RWPE1 (cell line): ENCODE measurements around the gene AFF2.

Source experiments
- CTCF ChIA-PET: fragments of 350-600 bp; sonication (Branson Sonifier 250); formaldehyde crosslinking; extraction: SDS; loops from one replicate; lab custom pipeline; 2021; lab: Yijun Ruan, JAX
- POLR2A ChIA-PET: fragments of 400-600 bp; formaldehyde crosslinking; extraction: SDS; loops from one replicate; lab custom pipeline; 2020; ENCODE audit warnings: antibody characterized with exemption; ENCODE audit not compliant: low non-redundant PET; lab: Yijun Ruan, JAX
- DNase-seq: peaks from one replicate; pipeline ENCODE4 v3.0.0; 2012; ENCODE audit warnings: low spot score
- H3K27ac ChIP-seq: fragments of 450-650 bp; 2 replicates; pipeline ENCODE4 v1.5.1; 2017
- CTCF ChIP-seq: fragments of 450-650 bp; conservative IDR thresholded peaks from 2 replicates; pipeline ENCODE4 v1.5.1; 2017; ENCODE audit warnings: low read depth, mild to moderate bottlenecking

Gene AFF2

GRCh38 chrX:148600581-148600980, 100.2 kb downstream of the AFF2 start:
- DNase-seq, result no peak
- CTCF ChIA-PET, result no interaction called here
- POLR2A ChIA-PET, result no interaction called here
- H3K27ac ChIP-seq, result no peak overlapping the region
- no peak for TF ChIP-seq CTCF

GRCh38 chrX:148601034-148601433, 100.6 kb downstream of the AFF2 start:
- no peak overlapping the region for H3K27ac ChIP-seq
- ChIA-PET POLR2A (no interaction called here), CTCF (interaction anchor here (1.1 kb wide), 1 partner anchor 76 kb away, joined by 3 read pairs; no protein-coding TSS in a partner anchor)
- DNase-seq, result peak; percentile 15
- no peak for TF ChIP-seq CTCF

GRCh38 chrX:148609515-148610327, 109.3 kb downstream of the AFF2 start:
- ChIA-PET POLR2A (no interaction called here), CTCF (no interaction called here)
- TF ChIP-seq CTCF, result no peak
- no peak overlapping the region for H3K27ac ChIP-seq
- peak; percentile 8 for DNase-seq

- ChIA-PET CTCF (no interaction called here), POLR2A (no interaction called here)
- H3K27ac ChIP-seq, result no peak overlapping the region
- no peak for DNase-seq
- no peak for TF ChIP-seq CTCF
Measured at GRCh38 chrX:148610328-148610698, 109.9 kb downstream of the AFF2 start.

GRCh38 chrX:148611993-148612392, 111.6 kb downstream of the AFF2 start:
- H3K27ac ChIP-seq, result no peak overlapping the region

GRCh38 chrX:148612431-148612830, 112.0 kb downstream of the AFF2 start:
- TF ChIP-seq CTCF, result no peak
- ChIA-PET CTCF (no interaction called here), POLR2A (no interaction called here)
- no peak overlapping the region for H3K27ac ChIP-seq
- no peak for DNase-seq

More at GRCh38 chrX:148611993-148612392, 111.6 kb downstream of the AFF2 start:
- ChIA-PET CTCF (no interaction called here), POLR2A (no interaction called here)
- DNase-seq, result no peak
- no peak for TF ChIP-seq CTCF
